ENCODE measurements around the gene RAMP3. TPM values are rescaled to one million over a fixed set of nuclear protein-coding genes. Genes with fewer than 3 reads are reported as not detected.
A peak's percentile ranks its signal among the peaks of the same experiment; 100 is the strongest.

Gene RAMP3
- total RNA-seq, 1 donor from 2014 or later, result not detected

- TF ChIP-seq CTCF (IDR thresholded peaks at IDR 0.05), result no peak
- Mint-ChIP-seq H3K9me3 (ENCODE audit: low read depth) (no peaks in the 10 kb centered on the region), H3K27me3 (ENCODE audit: low read depth) (peaks cover 30% of the 10 kb centered on the region), H3K4me3 (ENCODE audit: unreplicated experiment) (no peak overlapping the region), H3K27ac (ENCODE audit: unreplicated experiment) (no peak overlapping the region), H3K4me1 (ENCODE audit: low read depth) (no peaks in the 10 kb centered on the region), H3K36me3 (ENCODE audit: low read depth) (no peaks in the 10 kb centered on the region)
- DNase-seq (ENCODE audit: low spot score), result no peak
Measured at GRCh38 chr7:45148653-45148973, 9.0 kb upstream of the RAMP3 start.

GRCh38 chr7:45149606-45150005, 8.0 kb upstream of the RAMP3 start:
- no peak overlapping the region for H3K4me3 Mint-ChIP-seq (ENCODE audit: unreplicated experiment)
- H3K36me3 Mint-ChIP-seq (ENCODE audit: low read depth), result no peaks in the 10 kb centered on the region
- H3K27ac Mint-ChIP-seq (ENCODE audit: unreplicated experiment), result no peak overlapping the region
- DNase-seq (ENCODE audit: low spot score), result peak; percentile 34
- peaks cover 2% of the 10 kb centered on the region for H3K4me1 Mint-ChIP-seq (ENCODE audit: low read depth)
- no peaks in the 10 kb centered on the region for H3K9me3 Mint-ChIP-seq (ENCODE audit: low read depth)
- TF ChIP-seq CTCF (IDR thresholded peaks at IDR 0.05), result no peak
- peaks cover 21% of the 10 kb centered on the region for H3K27me3 Mint-ChIP-seq (ENCODE audit: low read depth)

- H3K4me1 Mint-ChIP-seq (ENCODE audit: low read depth), result peaks cover 4% of the 10 kb centered on the region
- H3K4me3 Mint-ChIP-seq (ENCODE audit: unreplicated experiment), result no peak overlapping the region
- TF ChIP-seq CTCF (IDR thresholded peaks at IDR 0.05), result no peak
- no peak overlapping the region for H3K27ac Mint-ChIP-seq (ENCODE audit: unreplicated experiment)
- no peaks in the 10 kb centered on the region for H3K9me3 Mint-ChIP-seq (ENCODE audit: low read depth)
- H3K36me3 Mint-ChIP-seq (ENCODE audit: low read depth), result no peaks in the 10 kb centered on the region
- DNase-seq (ENCODE audit: low spot score), result peak; percentile 43
- H3K27me3 Mint-ChIP-seq (ENCODE audit: low read depth), result peaks cover 15% of the 10 kb centered on the region
Measured at GRCh38 chr7:45150199-45150598, 7.4 kb upstream of the RAMP3 start.

GRCh38 chr7:45151131-45151684, 6.4 kb upstream of the RAMP3 start:
- H3K4me3 Mint-ChIP-seq (ENCODE audit: unreplicated experiment), result no peak overlapping the region
- H3K9me3 Mint-ChIP-seq (ENCODE audit: low read depth), result no peaks in the 10 kb centered on the region
- H3K4me1 Mint-ChIP-seq (ENCODE audit: low read depth), result peaks cover 4% of the 10 kb centered on the region
- no peak overlapping the region for H3K27ac Mint-ChIP-seq (ENCODE audit: unreplicated experiment)
- peaks cover 15% of the 10 kb centered on the region for H3K27me3 Mint-ChIP-seq (ENCODE audit: low read depth)
- no peaks in the 10 kb centered on the region for H3K36me3 Mint-ChIP-seq (ENCODE audit: low read depth)
- DNase-seq (ENCODE audit: low spot score), result peak; percentile 67
- no peak for TF ChIP-seq CTCF (IDR thresholded peaks at IDR 0.05)

GRCh38 chr7:45151967-45152366, 5.6 kb upstream of the RAMP3 start:
- Mint-ChIP-seq H3K9me3 (ENCODE audit: low read depth) (no peaks in the 10 kb centered on the region), H3K4me1 (ENCODE audit: low read depth) (peaks cover 4% of the 10 kb centered on the region), H3K27me3 (ENCODE audit: low read depth) (peaks cover 19% of the 10 kb centered on the region), H3K4me3 (ENCODE audit: unreplicated experiment) (no peak overlapping the region), H3K36me3 (ENCODE audit: low read depth) (peaks cover 2% of the 10 kb centered on the region), H3K27ac (ENCODE audit: unreplicated experiment) (no peak overlapping the region)
- peak; percentile 11 for DNase-seq (ENCODE audit: low spot score)
- no peak for TF ChIP-seq CTCF (IDR thresholded peaks at IDR 0.05)

All from chondrocyte (in vitro differentiated cells).